HepG2 (cell line): ENCODE data around the gene HAP1. TPM values are rescaled to one million over a fixed set of nuclear protein-coding genes. Genes with fewer than 3 reads are reported as not detected.

Experiments used
- ATAC-seq: fragments of 200-7000 bp; cut with Tn5 transposase; 3 replicates; pipeline ENCODE4 v1.9.1; 2020; ENCODE audit warnings: mild to moderate bottlenecking, moderate library complexity
- BruUV-seq: library from RNA; stranded (reverse); fragments of 400-500 nt; replicated peaks from 2 replicates; lab custom pipeline; 2021; lab: Mats Ljungman, UMichigan
- CTCF ChIA-PET: fragments of 300-600 bp; formaldehyde crosslinking; extraction: SDS; loops from one replicate; lab custom pipeline; 2021; ENCODE audit warnings: low total read pairs, inconsistent platforms, low intra/inter-chr PET ratio; lab: Yijun Ruan, JAX
- POLR2A ChIA-PET: fragments of 350-600 bp; sonication (Branson Sonifier 250); formaldehyde crosslinking; loops from one replicate; lab custom pipeline; 2020; ENCODE audit warnings: antibody characterized with exemption, inconsistent platforms; lab: Yijun Ruan, JAX
- DNase-seq: peaks from one replicate; pipeline ENCODE4 v3.0.0-alpha.2; 2015; ENCODE audit warnings: low spot score
- FAIRE-seq: peaks from 3 replicates; lab custom pipeline; 2011; peaks lifted over from hg19 to GRCh38; lab: Jason Lieb, UNC
- H2AFZ ChIP-seq: one replicate; pipeline ENCODE4 v1.6.1; 2011; ENCODE audit warnings: low read length, inconsistent platforms
- H3K27ac ChIP-seq: fragments of 300-600 bp; 3 replicates; pipeline ENCODE4 v1.8.0; 2011; ENCODE audit warnings: mixed run types, mild to moderate bottlenecking, mixed read lengths, low read length, inconsistent platforms; ENCODE audit not compliant: insufficient read depth; ENCODE audit errors: extremely low read length
- H3K27me3 ChIP-seq, 2 experiments: fragments of 200-600 bp in 1 of 2; 2 replicates in 1 of 2; 3 replicates in 1 of 2; pipeline versions ENCODE4 v1.6.0 to v1.8.0; 2011; ENCODE audit warnings: low read length in 2 of 2, mild to moderate bottlenecking in 2 of 2, moderate library complexity in 2 of 2, inconsistent platforms in 1 of 2; ENCODE audit not compliant: insufficient read depth in 2 of 2, control insufficient read depth in 1 of 2
- H3K36me3 ChIP-seq, 2 experiments: fragments of 200-600 bp in 1 of 2; replicated peaks in 1 of 2; 2 replicates in 1 of 2; 3 replicates in 1 of 2; pipeline versions ENCODE4 v1.5.1 to v1.8.0; 2011; ENCODE audit warnings: low read length in 2 of 2, inconsistent platforms in 1 of 2; ENCODE audit not compliant: insufficient read depth in 2 of 2, control insufficient read depth in 1 of 2
- H3K4me1 ChIP-seq: 2 replicates; pipeline ENCODE4 v1.5.1; 2012; ENCODE audit warnings: low read length, inconsistent platforms; ENCODE audit not compliant: insufficient read depth
- H3K4me2 ChIP-seq: 2 replicates; pipeline ENCODE4 v1.6.0; 2011; ENCODE audit warnings: low read depth, low read length, inconsistent platforms
- H3K4me3 ChIP-seq, 3 experiments: fragments of 200-600 bp in 1 of 3; sonication (generic), shearing (Covaris generic) in 1 of 3; replicated peaks in 1 of 3; 2 replicates each; pipeline ENCODE4 v1.5.1; 2011 to 2016; ENCODE audit warnings: low read length in 3 of 3, inconsistent platforms in 2 of 3, low read depth in 2 of 3, mild to moderate bottlenecking in 2 of 3, control low read depth in 1 of 3, mixed read lengths in 1 of 3; ENCODE audit not compliant: insufficient read depth in 1 of 3
- H3K79me2 ChIP-seq: one replicate; pipeline ENCODE4 v1.6.1; 2011; ENCODE audit warnings: low read length, inconsistent platforms; ENCODE audit not compliant: insufficient read depth
- H3K9ac ChIP-seq: 2 replicates; pipeline ENCODE4 v1.6.0; 2011; ENCODE audit warnings: mild to moderate bottlenecking, low read depth, low read length, inconsistent platforms; ENCODE audit not compliant: insufficient read depth
- H3K9me3 ChIP-seq: 2 replicates; pipeline ENCODE4 v1.5.1; 2012; ENCODE audit warnings: mild to moderate bottlenecking, low read length
- H4K20me1 ChIP-seq: 2 replicates; pipeline ENCODE4 v1.6.0; 2011; ENCODE audit warnings: inconsistent platforms, mild to moderate bottlenecking, low read length, moderate library complexity; ENCODE audit not compliant: insufficient read depth
- ARHGAP35 ChIP-seq: sonication (generic); formaldehyde crosslinking; IDR thresholded peaks from 2 replicates; pipeline ENCODE4 v1.9.0; 2022; ENCODE audit warnings: mild to moderate bottlenecking, inconsistent platforms, moderate library complexity, missing genetic modification reagents, borderline replicate concordance
- ARID3A ChIP-seq: IDR thresholded peaks from 2 replicates; pipeline ENCODE4 v1.6.1; 2012; ENCODE audit warnings: low read depth, low read length, improper control_type of control experiment
- ARNTL ChIP-seq: sonication (generic); formaldehyde crosslinking; IDR thresholded peaks from 2 replicates; pipeline ENCODE4 v1.4.0; 2020; ENCODE audit warnings: mild to moderate bottlenecking, missing genetic modification reagents
- THAP7 ChIP-seq: sonication (generic); formaldehyde crosslinking; IDR thresholded peaks from 2 replicates; pipeline ENCODE4 v1.8.1; 2023; ENCODE audit warnings: mild to moderate bottlenecking, missing genetic modification reagents
- USF2 ChIP-seq, 2 experiments: sonication (generic) in 1 of 2; formaldehyde crosslinking in 1 of 2; IDR thresholded peaks; 2 replicates each; pipeline versions ENCODE4 v1.5.1 to v1.6.1; 2011 to 2020; ENCODE audit warnings: borderline replicate concordance in 1 of 2, low read depth in 1 of 2, low read length in 1 of 2, mild to moderate bottlenecking in 1 of 2, missing genetic modification reagents in 1 of 2, moderate library complexity in 1 of 2
- ZNF280B ChIP-seq: sonication (generic); formaldehyde crosslinking; IDR thresholded peaks from 2 replicates; pipeline ENCODE4 v1.5.0; 2020; ENCODE audit warnings: missing genetic modification reagents, mild to moderate bottlenecking, borderline replicate concordance
- ZNF800 ChIP-seq: sonication (generic); formaldehyde crosslinking; IDR thresholded peaks from 2 replicates; pipeline ENCODE4 v1.4.0; 2020; ENCODE audit warnings: missing genetic modification reagents
- WGBS: methylation state at CpG from one replicate; pipeline ENCODE4 v1.1.6; 2017; ENCODE audit warnings: low lambda C conversion rate; 5-methylcytosine and 5-hydroxymethylcytosine counted together
- in situ Hi-C: cut with HindIII; loops from 2 replicates; pipeline ENCODE4 v1.10.0; 2017; ENCODE audit warnings: low pct_unique_long_range_greater_than_20kb; ENCODE audit not compliant: extremely low pct_ligation_motif_present
- intact Hi-C: fragments of 100-400 bp; cut with micrococcal nuclease; formaldehyde crosslinking; loops from one replicate; pipeline ENCODE4 v1.10.0; 2022; ENCODE audit not compliant: unreplicated experiment
- polyA plus RNA-seq, 8 experiments: library from polyadenylated mRNA; depleted of rRNA in 3 of 8; stranded (reverse) in 7 of 8; unstranded in 1 of 8; fragments of >200 nt; fragmentation: Illumina TruSeq in 4 of 8; extraction: Trizol in 4 of 8; gene quantifications; 2 replicates each; pipeline versions ENCODE4 v1.2.1 to v1.2.3, GENCODE V29; 2011 to 2016; ENCODE audit warnings: low read depth in 4 of 8, missing spikeins in 1 of 8, mixed read lengths in 1 of 8; ENCODE audit not compliant: insufficient read depth in 1 of 8
- total RNA-seq, 5 experiments: library from RNA; depleted of rRNA; stranded (reverse); fragments of >200 nt; fragmentation: Illumina TruSeq; extraction: Trizol; gene quantifications; 2 replicates each; pipeline ENCODE4 v1.2.3, GENCODE V29; 2016; ENCODE audit warnings: low read depth in 1 of 5

HAP1 gene
- total and polyA plus RNA-seq, 2 of the 13 experiments (the other 11 are each of a cell fraction or from before 2014, with no cell fraction given) = 0.07 TPM

- peak; percentile 86 for TF ChIP-seq USF2 (IDR thresholded peaks at IDR 0.05; ENCODE audit: low read depth, low read length)
- TF ChIP-seq USF2 (CRISPR knock-in tag; IDR thresholded peaks at IDR 0.05; ENCODE audit: borderline replicate concordance) = peak; percentile 64; the same call in 1 of the 2 replicates
These were observed 37.1 kb downstream of the HAP1 start (continued) for GRCh38 chr17:41697122-41697962.

- Histone ChIP-seq H4K20me1 (peaks cover 20% of the 10 kb centered on the region), H2AFZ (no peak overlapping the region), H3K79me2 (peaks cover under 1% of the 10 kb centered on the region), H3K9ac (no peak overlapping the region), H3K4me2 (no peak overlapping the region), H3K27ac (no peak overlapping the region), H3K9me3 (no peaks in the 10 kb centered on the region), H3K27me3 (no peaks in the 10 kb centered on the region), H3K4me1 (peaks cover 1% of the 10 kb centered on the region), H3K4me3 (no peak overlapping the region), H3K36me3 (peaks cover 13 to 28% of the 10 kb centered on the region in 2 experiments)
- no TSS peak for BruUV-seq
- POLR2A ChIA-PET = interaction anchor here (0.9 to 1.0 kb wide), 3 partner anchors 9 to 90 kb away, joined by 4 to 7 read pairs (median 6); partner anchors contain the start of gene JUP
- WGBS = 48% methylated on average over 11 of the region's 11 CpGs
- intact Hi-C loops (no loop called here), in situ Hi-C loops (no loop called here)
- ATAC-seq (peak; percentile 23), DNase-seq (peak; percentile 84), FAIRE-seq (peak; percentile 93)
- CTCF ChIA-PET = interaction anchor here (1.3 kb wide), 1 partner anchor 42 kb away, joined by 4 read pairs; no protein-coding TSS in a partner anchor
- TF ChIP-seq ZNF800 (CRISPR knock-in tag) (no peak), ZNF280B (CRISPR knock-in tag) (no peak), THAP7 (CRISPR knock-in tag) (no peak), ARNTL (no peak), ARHGAP35 (no peak), ARID3A (0 out of 2 replicates have a peak, but pooled peaks have one; percentile 15)
These were observed 38.3 kb downstream of the HAP1 start for GRCh38 chr17:41695954-41696757.
